ENCODE results near the gene NUMBL. TPM values are rescaled to one million over a fixed set of nuclear protein-coding genes. Genes with fewer than 3 reads are reported as not detected.
A peak's percentile ranks its signal among the peaks of the same experiment; 100 is the strongest.

NUMBL gene
- total and polyA plus RNA-seq, 4 donors, result 1.1 to 4.6 (median 2.7) TPM

- DNase-seq (ENCODE audit: low spot score), result no peak
- H3K9me3 ChIP-seq (ENCODE audit: control insufficient read depth in 4 of 4, low read length in 3 of 4), result no peaks in the 10 kb centered on the region
- H3K4me1 ChIP-seq (ENCODE audit: control insufficient read depth in 4 of 4, insufficient read depth in 4 of 4, low read length in 3 of 4), result peaks cover 0 to 9% (median 2%) of the 10 kb centered on the region in 4 donors
- H3K27me3 ChIP-seq (ENCODE audit: control insufficient read depth in 4 of 4, insufficient read depth in 4 of 4, low read length in 3 of 4), result no peaks in the 10 kb centered on the region
- H3K9ac ChIP-seq (ENCODE audit: low read depth in 1 of 2, low read length in 2 of 2), result no peak overlapping the region
- H3K36me3 ChIP-seq (ENCODE audit: control insufficient read depth in 4 of 4, insufficient read depth in 3 of 4, low read depth in 1 of 4, low read length in 3 of 4), result peaks cover 3 to 28% (median 7%) of the 10 kb centered on the region in 4 donors
- peak; percentile 19 to 81 for TF ChIP-seq HNF4A (conservative IDR thresholded peaks at IDR 0.05)
- peak in 1 of 2 donors; percentile 75 for TF ChIP-seq RXRA (IDR thresholded peaks at IDR 0.05)
- TF ChIP-seq JUND (IDR thresholded peaks at IDR 0.05), result no peak
- TF ChIP-seq FOXA2 (IDR thresholded peaks at IDR 0.05), result no peak
- peak; percentile 46 for TF ChIP-seq SP1 (IDR thresholded peaks at IDR 0.05)
- H3K4me3 ChIP-seq (ENCODE audit: low read depth in 1 of 3, low read length in 3 of 3), result no peak overlapping the region
- 55% methylated on average over 5 of the region's 5 CpGs for WGBS
- no peak overlapping the region for H3K27ac ChIP-seq (ENCODE audit: low read depth in 1 of 2, low read length in 2 of 2)
Measured at GRCh38 chr19:40695881-40696280, 5.4 kb upstream of the NUMBL start.

DNA sequence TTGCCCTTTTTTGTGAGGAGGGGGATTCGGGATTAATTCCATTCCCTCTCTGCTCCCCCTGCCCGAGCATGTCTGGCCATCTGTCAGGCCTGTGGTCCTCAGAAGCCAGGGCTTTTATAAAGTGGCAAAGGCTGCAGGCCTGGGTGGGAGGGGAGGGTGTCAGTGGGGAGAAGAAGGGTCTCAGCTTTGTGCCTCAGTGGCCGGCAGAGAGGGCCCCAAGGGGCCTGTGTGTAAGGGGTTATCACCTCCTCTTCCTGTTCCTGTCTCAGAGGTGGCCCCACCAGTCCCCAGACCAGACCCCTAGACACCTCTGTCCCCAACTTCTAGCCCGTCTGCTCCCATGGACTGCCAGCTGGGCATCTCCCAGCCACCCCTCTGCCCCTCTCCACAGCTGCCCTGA is 3.4 kb upstream of the NUMBL start:
- Histone ChIP-seq H3K27ac (ENCODE audit: low read depth in 1 of 2, low read length in 2 of 2) (no peak overlapping the region), H3K4me3 (ENCODE audit: low read depth in 1 of 3, low read length in 3 of 3) (no peak overlapping the region), H3K27me3 (ENCODE audit: control insufficient read depth in 4 of 4, insufficient read depth in 4 of 4, low read length in 3 of 4) (no peaks in the 10 kb centered on the region), H3K4me1 (ENCODE audit: control insufficient read depth in 4 of 4, insufficient read depth in 4 of 4, low read length in 3 of 4) (peaks cover 0 to 15% (median 5%) of the 10 kb centered on the region in 4 donors), H3K9ac (ENCODE audit: low read depth in 1 of 2, low read length in 2 of 2) (no peak overlapping the region), H3K9me3 (ENCODE audit: control insufficient read depth in 4 of 4, low read length in 3 of 4) (no peaks in the 10 kb centered on the region), H3K36me3 (ENCODE audit: control insufficient read depth in 4 of 4, insufficient read depth in 3 of 4, low read depth in 1 of 4, low read length in 3 of 4) (peaks cover 2 to 19% (median 4%) of the 10 kb centered on the region in 4 donors)
- TF ChIP-seq NR2F2 (IDR thresholded peaks at IDR 0.05), result no peak
- no peak for TF ChIP-seq SP1 (IDR thresholded peaks at IDR 0.05)
- TF ChIP-seq EGR1 (IDR thresholded peaks at IDR 0.05; ENCODE audit: low read depth in 2 of 2), result no peak
- no peak for TF ChIP-seq YY1 (IDR thresholded peaks at IDR 0.05)
- 92% methylated on average over 4 of the region's 4 CpGs for WGBS
- no peak for DNase-seq (ENCODE audit: low spot score)

DNA sequence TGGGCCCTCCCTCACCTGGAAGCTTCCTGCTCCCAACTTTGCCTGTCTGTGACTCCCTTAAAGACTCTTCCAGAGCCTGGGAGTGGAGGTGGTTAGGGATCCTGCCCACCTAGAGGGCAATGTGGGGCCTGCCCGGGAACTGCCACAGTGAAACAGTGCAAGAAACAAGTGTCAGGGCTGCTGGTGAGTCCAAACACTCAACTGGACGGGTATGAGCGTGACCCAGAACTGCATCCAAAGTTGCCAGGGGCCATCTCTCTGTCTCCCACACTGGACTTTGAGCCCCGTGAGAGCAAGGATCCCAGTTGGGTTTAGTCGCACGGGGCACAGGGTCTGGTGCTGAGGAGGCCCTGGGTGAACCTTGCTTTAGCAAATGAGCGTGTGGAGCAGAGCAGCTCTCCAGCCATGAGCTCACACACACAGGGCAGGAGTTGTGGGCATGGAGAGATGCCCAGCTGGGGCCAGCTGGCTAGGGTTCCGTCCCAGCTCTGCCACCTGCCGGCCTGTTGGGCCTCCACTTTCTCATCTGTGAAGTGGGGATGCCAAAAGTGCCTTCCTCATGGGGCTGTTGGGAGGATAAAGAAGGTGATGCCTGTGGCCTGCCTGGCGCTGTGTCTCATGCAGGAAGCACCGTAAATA is 2.8 kb upstream of the NUMBL start:
- no peaks in the 10 kb centered on the region for H3K27me3 ChIP-seq (ENCODE audit: control insufficient read depth in 4 of 4, insufficient read depth in 4 of 4, low read length in 3 of 4)
- 94% methylated on average over 11 of the region's 11 CpGs for WGBS
- H3K27ac ChIP-seq (ENCODE audit: low read depth in 1 of 2, low read length in 2 of 2), result no peak overlapping the region
- TF ChIP-seq, protein P1, sequence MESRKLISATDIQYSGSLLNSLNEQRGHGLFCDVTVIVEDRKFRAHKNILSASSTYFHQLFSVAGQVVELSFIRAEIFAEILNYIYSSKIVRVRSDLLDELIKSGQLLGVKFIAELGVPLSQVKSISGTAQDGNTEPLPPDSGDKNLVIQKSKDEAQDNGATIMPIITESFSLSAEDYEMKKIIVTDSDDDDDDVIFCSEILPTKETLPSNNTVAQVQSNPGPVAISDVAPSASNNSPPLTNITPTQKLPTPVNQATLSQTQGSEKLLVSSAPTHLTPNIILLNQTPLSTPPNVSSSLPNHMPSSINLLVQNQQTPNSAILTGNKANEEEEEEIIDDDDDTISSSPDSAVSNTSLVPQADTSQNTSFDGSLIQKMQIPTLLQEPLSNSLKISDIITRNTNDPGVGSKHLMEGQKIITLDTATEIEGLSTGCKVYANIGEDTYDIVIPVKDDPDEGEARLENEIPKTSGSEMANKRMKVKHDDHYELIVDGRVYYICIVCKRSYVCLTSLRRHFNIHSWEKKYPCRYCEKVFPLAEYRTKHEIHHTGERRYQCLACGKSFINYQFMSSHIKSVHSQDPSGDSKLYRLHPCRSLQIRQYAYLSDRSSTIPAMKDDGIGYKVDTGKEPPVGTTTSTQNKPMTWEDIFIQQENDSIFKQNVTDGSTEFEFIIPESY (IDR thresholded peaks at IDR 0.05), result no peak
- TF ChIP-seq, protein P2, sequence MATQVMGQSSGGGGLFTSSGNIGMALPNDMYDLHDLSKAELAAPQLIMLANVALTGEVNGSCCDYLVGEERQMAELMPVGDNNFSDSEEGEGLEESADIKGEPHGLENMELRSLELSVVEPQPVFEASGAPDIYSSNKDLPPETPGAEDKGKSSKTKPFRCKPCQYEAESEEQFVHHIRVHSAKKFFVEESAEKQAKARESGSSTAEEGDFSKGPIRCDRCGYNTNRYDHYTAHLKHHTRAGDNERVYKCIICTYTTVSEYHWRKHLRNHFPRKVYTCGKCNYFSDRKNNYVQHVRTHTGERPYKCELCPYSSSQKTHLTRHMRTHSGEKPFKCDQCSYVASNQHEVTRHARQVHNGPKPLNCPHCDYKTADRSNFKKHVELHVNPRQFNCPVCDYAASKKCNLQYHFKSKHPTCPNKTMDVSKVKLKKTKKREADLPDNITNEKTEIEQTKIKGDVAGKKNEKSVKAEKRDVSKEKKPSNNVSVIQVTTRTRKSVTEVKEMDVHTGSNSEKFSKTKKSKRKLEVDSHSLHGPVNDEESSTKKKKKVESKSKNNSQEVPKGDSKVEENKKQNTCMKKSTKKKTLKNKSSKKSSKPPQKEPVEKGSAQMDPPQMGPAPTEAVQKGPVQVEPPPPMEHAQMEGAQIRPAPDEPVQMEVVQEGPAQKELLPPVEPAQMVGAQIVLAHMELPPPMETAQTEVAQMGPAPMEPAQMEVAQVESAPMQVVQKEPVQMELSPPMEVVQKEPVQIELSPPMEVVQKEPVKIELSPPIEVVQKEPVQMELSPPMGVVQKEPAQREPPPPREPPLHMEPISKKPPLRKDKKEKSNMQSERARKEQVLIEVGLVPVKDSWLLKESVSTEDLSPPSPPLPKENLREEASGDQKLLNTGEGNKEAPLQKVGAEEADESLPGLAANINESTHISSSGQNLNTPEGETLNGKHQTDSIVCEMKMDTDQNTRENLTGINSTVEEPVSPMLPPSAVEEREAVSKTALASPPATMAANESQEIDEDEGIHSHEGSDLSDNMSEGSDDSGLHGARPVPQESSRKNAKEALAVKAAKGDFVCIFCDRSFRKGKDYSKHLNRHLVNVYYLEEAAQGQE (IDR thresholded peaks at IDR 0.05), result no peak
- no peak for TF ChIP-seq HNF4A (conservative IDR thresholded peaks at IDR 0.05)
- no peak for TF ChIP-seq TAF1 (conservative IDR thresholded peaks at IDR 0.05)
- TF ChIP-seq YY1 (IDR thresholded peaks at IDR 0.05), result no peak
- no peak for TF ChIP-seq RXRA (IDR thresholded peaks at IDR 0.05)
- TF ChIP-seq MAX (IDR thresholded peaks at IDR 0.05), result no peak
- TF ChIP-seq ATF3 (IDR thresholded peaks at IDR 0.05), result no peak
- no peak for TF ChIP-seq NR2F2 (IDR thresholded peaks at IDR 0.05)
- no peak for TF ChIP-seq FOXA1 (IDR thresholded peaks at IDR 0.05)
- TF ChIP-seq RAD21 (IDR thresholded peaks at IDR 0.05), result no peak
- no peak for TF ChIP-seq SP1 (IDR thresholded peaks at IDR 0.05)
- no peak for TF ChIP-seq CTCF (IDR thresholded peaks at IDR 0.05; ENCODE audit: low read depth, low read length, missing input control)
- TF ChIP-seq JUND (IDR thresholded peaks at IDR 0.05), result no peak
- no peak for TF ChIP-seq GABPA (IDR thresholded peaks at IDR 0.05 in 1 of 2, conservative IDR thresholded peaks at IDR 0.05 in 1 of 2)
- no peak for DNase-seq (ENCODE audit: low spot score)
- peaks cover 2 to 19% (median 4%) of the 10 kb centered on the region in 4 donors for H3K36me3 ChIP-seq (ENCODE audit: control insufficient read depth in 4 of 4, insufficient read depth in 3 of 4, low read depth in 1 of 4, low read length in 3 of 4)
- H3K4me1 ChIP-seq (ENCODE audit: control insufficient read depth in 4 of 4, insufficient read depth in 4 of 4, low read length in 3 of 4), result peaks cover 0 to 15% (median 5%) of the 10 kb centered on the region in 4 donors
- H3K9ac ChIP-seq (ENCODE audit: low read depth in 1 of 2, low read length in 2 of 2), result no peak overlapping the region
- H3K9me3 ChIP-seq (ENCODE audit: control insufficient read depth in 4 of 4, low read length in 3 of 4), result no peaks in the 10 kb centered on the region
- H3K4me3 ChIP-seq (ENCODE audit: low read depth in 1 of 3, low read length in 3 of 3), result no peak overlapping the region

Measured in liver (tissue), 9 donors.